Natural killer cell (primary cell): ENCODE data around the gene DDIT3. TPM values are rescaled to one million over a fixed set of nuclear protein-coding genes. Genes with fewer than 3 reads are reported as not detected.

Source experiments
- ATAC-seq, 3 donors: fragments of 150-1000 bp in 2 of 3; fragments of 200-7000 bp in 1 of 3; cut with Tn5 transposase; 1 replicate in 1 of 3; 2 replicates in 2 of 3; pipeline ENCODE4 v1.10.0; 2021; ENCODE audit warnings: mild to moderate bottlenecking in 2 of 3, moderate library complexity in 2 of 3
- DNase-seq, 2 donors: peaks; one replicate each; pipeline versions ENCODE4 v3.0.0 to v3.0.0-alpha.2; 2013 to 2021; ENCODE audit warnings: mixed read lengths in 1 of 2
- H3K27ac ChIP-seq: one replicate; pipeline ENCODE4 v1.5.1; 2013; ENCODE audit warnings: mild to moderate bottlenecking, low read length
- H3K27me3 ChIP-seq: one replicate; pipeline ENCODE4 v1.6.1; 2013; ENCODE audit warnings: low read length; ENCODE audit not compliant: control insufficient read depth, insufficient read depth
- H3K36me3 ChIP-seq: one replicate; pipeline ENCODE4 v1.6.1; 2013; ENCODE audit warnings: low read length; ENCODE audit not compliant: control insufficient read depth, insufficient read depth
- H3K4me1 ChIP-seq: one replicate; pipeline ENCODE4 v1.6.1; 2013; ENCODE audit warnings: low read length; ENCODE audit not compliant: control insufficient read depth, insufficient read depth
- H3K4me3 ChIP-seq: one replicate; pipeline ENCODE4 v1.5.1; 2013; ENCODE audit warnings: low read length
- H3K9me3 ChIP-seq: one replicate; pipeline ENCODE4 v1.6.1; 2013; ENCODE audit warnings: low read length; ENCODE audit not compliant: control insufficient read depth, insufficient read depth
- H3K27ac Mint-ChIP-seq, 2 donors: one replicate each; pipeline ENCODE4 v1.8.0; 2022; ENCODE audit warnings: mild to moderate bottlenecking in 2 of 2, mixed read lengths in 2 of 2, moderate library complexity in 1 of 2
- H3K27me3 Mint-ChIP-seq, 2 donors: one replicate each; pipeline ENCODE4 v1.8.0; 2022; ENCODE audit warnings: low read depth in 2 of 2, mixed read lengths in 2 of 2
- H3K36me3 Mint-ChIP-seq: one replicate; pipeline ENCODE4 v1.8.0; 2022; ENCODE audit warnings: mixed read lengths
- H3K4me1 Mint-ChIP-seq, 2 donors: one replicate each; pipeline ENCODE4 v1.8.0; 2022; ENCODE audit warnings: mixed read lengths in 2 of 2
- H3K4me3 Mint-ChIP-seq: one replicate; pipeline ENCODE4 v1.8.0; 2022; ENCODE audit warnings: mild to moderate bottlenecking, moderate library complexity, mixed read lengths
- H3K9me3 Mint-ChIP-seq, 2 donors: one replicate each; pipeline ENCODE4 v1.8.0; 2022; ENCODE audit warnings: mixed read lengths in 2 of 2
- CTCF ChIP-seq: fragments of 200-600 bp; IDR thresholded peaks from one replicate; pipeline ENCODE4 v1.8.0; 2022; ENCODE audit warnings: antibody characterized with exemption
- WGBS: methylation state at CpG from one replicate; pipeline ENCODE4 v1.1.7; 2013; ENCODE audit warnings: missing lambda C conversion rate; ENCODE audit not compliant: insufficient coverage; 5-methylcytosine and 5-hydroxymethylcytosine counted together
- intact Hi-C: fragments of 100-400 bp; cut with micrococcal nuclease; formaldehyde crosslinking; loops from one replicate; pipeline ENCODE4 v1.14.2; 2022
- total RNA-seq, 4 donors: library from RNA; stranded (reverse); fragments of 120-200 nt in 1 of 4; gene quantifications; one replicate each; pipeline versions ENCODE4 v1.2.3 to v1.2.4, GENCODE V29; 2013 to 2022

The DDIT3 gene
- total RNA-seq, 3 donors from 2014 or later (not counting 1 experiment from before 2014, with no cell fraction given): 117 to 318 (median 182) TPM

- H3K27ac Mint-ChIP-seq: no peak overlapping the region
- no peak for TF ChIP-seq CTCF
These were observed 29.0 kb upstream of the DDIT3 start for GRCh38 chr12:57549203-57549908.

GRCh38 chr12:57548488-57548887 lies 28.2 kb upstream of the DDIT3 start:
- intact Hi-C loops: no loop called here
- Mint-ChIP-seq H3K4me1 (peaks cover 27 to 44% of the 10 kb centered on the region in 2 donors), H3K27ac (no peak overlapping the region), H3K36me3 (no peaks in the 10 kb centered on the region), H3K9me3 (no peaks in the 10 kb centered on the region), H3K4me3 (peak overlapping the region; percentile 21), H3K27me3 (peaks cover 14 to 27% of the 10 kb centered on the region in 2 donors)
- WGBS: 59% methylated on average over 2 of the region's 2 CpGs
- Histone ChIP-seq H3K36me3 (no peaks in the 10 kb centered on the region), H3K9me3 (no peaks in the 10 kb centered on the region), H3K27me3 (peaks cover 14% of the 10 kb centered on the region), H3K4me1 (peaks cover 26% of the 10 kb centered on the region), H3K27ac (no peak overlapping the region), H3K4me3 (no peak overlapping the region)
- no peak for ATAC-seq
- DNase-seq: no peak
- no peak for TF ChIP-seq CTCF

More at GRCh38 chr12:57549203-57549908, 29.0 kb upstream of the DDIT3 start:
- DNase-seq (no peak), ATAC-seq (no peak)
- no peaks in the 10 kb centered on the region for H3K36me3 ChIP-seq
- no peak overlapping the region for H3K4me3 Mint-ChIP-seq
- peaks cover 26% of the 10 kb centered on the region for H3K4me1 ChIP-seq
- H3K27ac ChIP-seq: no peak overlapping the region
- H3K36me3 Mint-ChIP-seq: no peaks in the 10 kb centered on the region
- peaks cover 19 to 33% of the 10 kb centered on the region in 2 donors for H3K27me3 Mint-ChIP-seq
- no peaks in the 10 kb centered on the region for H3K9me3 ChIP-seq
- intact Hi-C loops: no loop called here
- H3K27me3 ChIP-seq: peaks cover 14% of the 10 kb centered on the region
- H3K9me3 Mint-ChIP-seq: no peaks in the 10 kb centered on the region
- whole genome bisulfite sequencing: 46% methylated on average over 13 of the region's 13 CpGs
- H3K4me1 Mint-ChIP-seq: peaks cover 27 to 40% of the 10 kb centered on the region in 2 donors
- H3K4me3 ChIP-seq: no peak overlapping the region

GRCh38 chr12:57548013-57548315 lies 27.6 kb upstream of the DDIT3 start:
- H3K36me3 Mint-ChIP-seq: no peaks in the 10 kb centered on the region
- no peaks in the 10 kb centered on the region for H3K36me3 ChIP-seq
- no peak overlapping the region for H3K27ac Mint-ChIP-seq
- no CpG with 5 or more reads among the region's 2 CpGs for WGBS
- no peak for TF ChIP-seq CTCF
- no peaks in the 10 kb centered on the region for H3K9me3 Mint-ChIP-seq
- H3K4me3 ChIP-seq: no peak overlapping the region
- H3K4me3 Mint-ChIP-seq: peak overlapping the region; percentile 90
- H3K27ac ChIP-seq: no peak overlapping the region
- DNase-seq (no peak), ATAC-seq (no peak)
- peaks cover 27 to 47% of the 10 kb centered on the region in 2 donors for H3K4me1 Mint-ChIP-seq
- no peaks in the 10 kb centered on the region for H3K9me3 ChIP-seq
- peaks cover 9 to 22% of the 10 kb centered on the region in 2 donors for H3K27me3 Mint-ChIP-seq
- intact Hi-C loops: no loop called here
- H3K4me1 ChIP-seq: peaks cover 26% of the 10 kb centered on the region
- H3K27me3 ChIP-seq: peaks cover 14% of the 10 kb centered on the region
